NT2/D1 (cell line): ENCODE data around the gene KRTAP19-8.

ENCODE experiments used
- YY1 ChIP-seq: IDR thresholded peaks from 2 replicates; pipeline ENCODE4 v1.6.1; 2011; ENCODE audit not compliant: insufficient read length, insufficient read depth
- ZNF274 ChIP-seq: IDR thresholded peaks from 2 replicates; pipeline ENCODE4 v1.6.1; 2011; ENCODE audit warnings: mild to moderate bottlenecking, low read depth, low read length

GRCh38 chr21:31084689-31085088, 46.4 kb upstream of the KRTAP19-8 start:
- TF ChIP-seq YY1, result no peak
- TF ChIP-seq ZNF274, result no peak
